Neuronal stem cell (in vitro differentiated cells): Measurements from ENCODE around the gene OXLD1.
A peak's percentile ranks its signal among the peaks of the same experiment; 100 is the strongest.

ENCODE experiments used
- DNase-seq: peaks from one replicate; pipeline ENCODE4 v3.0.0-alpha.2; 2013; ENCODE audit warnings: low spot score
- H2AFZ ChIP-seq: one replicate; pipeline ENCODE4 v1.6.1; 2013; ENCODE audit warnings: mild to moderate bottlenecking, low read length, inconsistent platforms
- H2AK5ac ChIP-seq: 2 replicates; pipeline ENCODE4 v1.6.1; 2013; ENCODE audit warnings: low read depth, mild to moderate bottlenecking, inconsistent platforms, low read length, moderate library complexity, mixed read lengths
- H2BK120ac ChIP-seq: 2 replicates; pipeline ENCODE4 v1.6.1; 2013; ENCODE audit warnings: low read depth, mild to moderate bottlenecking, inconsistent platforms, low read length, moderate library complexity, mixed read lengths
- H2BK12ac ChIP-seq: one replicate; pipeline ENCODE4 v1.6.1; 2013; ENCODE audit warnings: low read length, inconsistent platforms
- H2BK15ac ChIP-seq: 2 replicates; pipeline ENCODE4 v1.6.1; 2013; ENCODE audit warnings: mild to moderate bottlenecking, low read length, inconsistent platforms, mixed read lengths
- H2BK5ac ChIP-seq: one replicate; pipeline ENCODE4 v1.6.1; 2013; ENCODE audit warnings: inconsistent platforms, mild to moderate bottlenecking, low read length, moderate library complexity
- H3K14ac ChIP-seq: one replicate; pipeline ENCODE4 v1.6.1; 2013; ENCODE audit warnings: low read length, inconsistent platforms
- H3K18ac ChIP-seq: 2 replicates; pipeline ENCODE4 v1.6.1; 2013; ENCODE audit warnings: low read length, inconsistent platforms
- H3K23ac ChIP-seq: 2 replicates; pipeline ENCODE4 v1.6.1; 2013; ENCODE audit warnings: low read depth, mild to moderate bottlenecking, mixed read lengths, low read length, inconsistent platforms; ENCODE audit not compliant: poor library complexity
- H3K27ac ChIP-seq: replicated peaks from 3 replicates; pipeline ENCODE4 v1.5.1; 2013; ENCODE audit warnings: low read length, inconsistent platforms
- H3K27me3 ChIP-seq, 3 experiments: 2 replicates each; pipeline ENCODE4 v1.6.1; 2013; ENCODE audit warnings: low read length in 3 of 3, mild to moderate bottlenecking in 2 of 3, inconsistent platforms in 1 of 3, low read depth in 1 of 3, mixed read lengths in 1 of 3, moderate library complexity in 1 of 3; ENCODE audit not compliant: control insufficient read depth in 3 of 3, insufficient read depth in 3 of 3
- H3K36me3 ChIP-seq, 2 donors: replicated peaks in 1 of 2; 2 replicates each; pipeline ENCODE4 v1.6.1; 2013; ENCODE audit warnings: low read length in 2 of 2; ENCODE audit not compliant: control insufficient read depth in 2 of 2, insufficient read depth in 2 of 2
- H3K4ac ChIP-seq: 2 replicates; pipeline ENCODE4 v1.6.1; 2013; ENCODE audit warnings: inconsistent platforms, mild to moderate bottlenecking, low read length, moderate library complexity
- H3K4me1 ChIP-seq, 2 donors: 1 replicate in 1 of 2; 2 replicates in 1 of 2; pipeline ENCODE4 v1.6.1; 2013; ENCODE audit warnings: low read length in 2 of 2, low read depth in 1 of 2; ENCODE audit not compliant: control insufficient read depth in 2 of 2, insufficient read depth in 1 of 2
- H3K4me2 ChIP-seq: one replicate; pipeline ENCODE4 v1.6.1; 2013; ENCODE audit warnings: mild to moderate bottlenecking, low read length, inconsistent platforms; ENCODE audit not compliant: insufficient read depth, poor library complexity, severe bottlenecking
- H3K4me3 ChIP-seq, 2 donors: 2 replicates each; pipeline ENCODE4 v1.5.1; 2013; ENCODE audit warnings: low read length in 2 of 2, mild to moderate bottlenecking in 2 of 2, inconsistent platforms in 1 of 2, moderate library complexity in 1 of 2
- H3K79me1 ChIP-seq: one replicate; pipeline ENCODE4 v1.6.1; 2013; ENCODE audit warnings: low read depth, mild to moderate bottlenecking, inconsistent platforms, low read length, moderate library complexity
- H3K9ac ChIP-seq: one replicate; pipeline ENCODE4 v1.6.1; 2013; ENCODE audit warnings: mild to moderate bottlenecking, low read depth, low read length, inconsistent platforms; ENCODE audit not compliant: poor library complexity
- H3K9me3 ChIP-seq, 2 donors: replicated peaks in 1 of 2; 2 replicates each; pipeline versions ENCODE3 to v1.6.1; 2013; ENCODE audit warnings: low read length in 2 of 2, mild to moderate bottlenecking in 2 of 2, inconsistent platforms in 1 of 2, low read depth in 1 of 2, mixed read lengths in 1 of 2, moderate library complexity in 1 of 2; ENCODE audit not compliant: control insufficient read depth in 2 of 2, insufficient read depth in 1 of 2
- H4K8ac ChIP-seq: one replicate; pipeline ENCODE4 v1.6.1; 2013; ENCODE audit warnings: low read depth, mild to moderate bottlenecking, inconsistent platforms, low read length, moderate library complexity
- H4K91ac ChIP-seq: one replicate; pipeline ENCODE4 v1.6.1; 2013; ENCODE audit warnings: low read length, low read depth, mild to moderate bottlenecking, inconsistent platforms; ENCODE audit not compliant: poor library complexity
- WGBS, 2 donors: extraction: QIAGEN DNeasy Blood & Tissue Kit; methylation state at CpG; one replicate each; pipeline ENCODE4 v1.1.7; 2013; ENCODE audit warnings: missing lambda C conversion rate in 2 of 2, mixed read lengths in 1 of 2; ENCODE audit not compliant: insufficient read length in 2 of 2, insufficient replicate concordance in 1 of 2; ENCODE audit errors: extremely low coverage in 2 of 2; 5-methylcytosine and 5-hydroxymethylcytosine counted together

OXLD1 gene

DNA sequence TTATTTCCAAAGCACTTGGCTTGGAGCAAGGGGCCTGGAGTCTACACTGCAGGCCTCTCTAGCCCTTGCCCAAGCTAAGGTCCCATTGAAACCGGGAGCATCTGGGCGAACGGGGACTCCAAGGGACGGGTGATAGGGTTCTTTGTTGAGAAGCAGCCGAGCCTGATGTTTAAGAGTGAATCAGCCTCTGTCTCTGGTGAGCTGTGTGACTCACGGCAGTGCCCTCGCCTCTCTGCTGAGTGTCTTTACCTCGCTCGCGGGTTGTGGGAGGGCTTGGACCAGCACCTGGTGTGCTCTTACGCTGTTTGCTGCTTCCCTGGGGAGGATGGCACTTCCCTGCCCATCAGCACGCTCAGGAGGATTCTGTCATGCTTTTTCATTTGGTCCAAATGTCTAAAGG is 18.7 kb upstream of the OXLD1 start:
- peak overlapping the region in 1 of 2 donors; percentile 84 for H3K4me3 ChIP-seq
- no peak overlapping the region for H2AK5ac ChIP-seq
- peaks cover 9 to 14% of the 10 kb centered on the region in 2 donors for H3K4me1 ChIP-seq
- no peak overlapping the region for H4K8ac ChIP-seq
- H3K36me3 ChIP-seq: peaks cover 39 to 68% of the 10 kb centered on the region in 2 donors
- no peak for DNase-seq
- H2BK120ac ChIP-seq: no peak overlapping the region
- no peak overlapping the region for H3K23ac ChIP-seq
- WGBS, 2 donors: no CpG with 5 or more reads among the region's 12 CpGs
- no peak overlapping the region for H3K14ac ChIP-seq
- no peak overlapping the region for H4K91ac ChIP-seq
- H3K4me2 ChIP-seq: peak overlapping the region; percentile 79
- no peak overlapping the region for H3K4ac ChIP-seq
- no peak overlapping the region for H2BK12ac ChIP-seq
- H3K27ac ChIP-seq: no peak overlapping the region
- H2BK15ac ChIP-seq: no peak overlapping the region
- H3K27me3 ChIP-seq: no peaks in the 10 kb centered on the region
- H2AFZ ChIP-seq: no peak overlapping the region
- peaks cover 34% of the 10 kb centered on the region for H3K79me1 ChIP-seq
- H3K9ac ChIP-seq: no peak overlapping the region
- no peak overlapping the region for H2BK5ac ChIP-seq
- peaks cover 0 to 2% of the 10 kb centered on the region in 2 donors for H3K9me3 ChIP-seq
- no peak overlapping the region for H3K18ac ChIP-seq

DNA sequence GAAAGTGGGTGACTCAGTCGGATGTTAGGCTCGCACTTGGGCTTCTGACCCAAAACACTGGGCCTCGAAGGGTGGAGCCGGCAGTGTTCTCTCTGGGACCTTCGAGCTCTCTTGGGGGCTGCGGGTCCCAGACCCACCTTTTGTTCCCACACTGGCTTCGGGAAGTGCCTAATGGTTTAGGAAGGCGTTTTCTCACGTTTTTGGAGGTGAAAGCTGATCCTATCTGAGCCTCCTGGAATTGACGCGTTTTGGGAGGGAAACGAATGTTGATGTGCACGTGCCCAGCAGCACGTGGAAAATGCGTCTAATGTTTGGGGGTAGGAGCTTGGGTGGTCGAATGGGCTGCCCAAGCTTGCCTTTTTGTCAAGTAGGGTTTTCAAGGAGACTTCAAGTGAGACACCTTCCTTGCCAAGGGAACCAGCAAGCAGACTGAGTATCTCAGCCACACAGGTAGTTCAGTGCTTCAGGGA is 18.1 kb upstream of the OXLD1 start:
- peaks cover 0 to 2% of the 10 kb centered on the region in 2 donors for H3K9me3 ChIP-seq
- no peak overlapping the region for H3K4ac ChIP-seq
- H3K79me1 ChIP-seq: peaks cover 31% of the 10 kb centered on the region
- no peak overlapping the region for H2BK12ac ChIP-seq
- H2BK15ac ChIP-seq: no peak overlapping the region
- peak overlapping the region; percentile 84 to 94 for H3K4me3 ChIP-seq
- H3K36me3 ChIP-seq: peaks cover 33 to 68% of the 10 kb centered on the region in 2 donors
- H3K9ac ChIP-seq: peak overlapping the region; percentile 83
- peak overlapping the region; percentile 82 for H3K18ac ChIP-seq
- peaks cover 9 to 14% of the 10 kb centered on the region in 2 donors for H3K4me1 ChIP-seq
- no peak overlapping the region for H3K23ac ChIP-seq
- no CpG with 5 or more reads among the region's 16 CpGs for whole genome bisulfite sequencing, 2 donors
- H2BK120ac ChIP-seq: no peak overlapping the region
- peak overlapping the region; percentile 77 for H2AFZ ChIP-seq
- H2AK5ac ChIP-seq: peak overlapping the region; percentile 91
- H4K8ac ChIP-seq: no peak overlapping the region
- peak overlapping the region; percentile 79 for H3K4me2 ChIP-seq
- DNase-seq: no peak
- no peak overlapping the region for H4K91ac ChIP-seq
- no peak overlapping the region for H2BK5ac ChIP-seq
- no peaks in the 10 kb centered on the region for H3K27me3 ChIP-seq
- H3K27ac ChIP-seq: no peak overlapping the region
- peak overlapping the region; percentile 57 for H3K14ac ChIP-seq

DNA sequence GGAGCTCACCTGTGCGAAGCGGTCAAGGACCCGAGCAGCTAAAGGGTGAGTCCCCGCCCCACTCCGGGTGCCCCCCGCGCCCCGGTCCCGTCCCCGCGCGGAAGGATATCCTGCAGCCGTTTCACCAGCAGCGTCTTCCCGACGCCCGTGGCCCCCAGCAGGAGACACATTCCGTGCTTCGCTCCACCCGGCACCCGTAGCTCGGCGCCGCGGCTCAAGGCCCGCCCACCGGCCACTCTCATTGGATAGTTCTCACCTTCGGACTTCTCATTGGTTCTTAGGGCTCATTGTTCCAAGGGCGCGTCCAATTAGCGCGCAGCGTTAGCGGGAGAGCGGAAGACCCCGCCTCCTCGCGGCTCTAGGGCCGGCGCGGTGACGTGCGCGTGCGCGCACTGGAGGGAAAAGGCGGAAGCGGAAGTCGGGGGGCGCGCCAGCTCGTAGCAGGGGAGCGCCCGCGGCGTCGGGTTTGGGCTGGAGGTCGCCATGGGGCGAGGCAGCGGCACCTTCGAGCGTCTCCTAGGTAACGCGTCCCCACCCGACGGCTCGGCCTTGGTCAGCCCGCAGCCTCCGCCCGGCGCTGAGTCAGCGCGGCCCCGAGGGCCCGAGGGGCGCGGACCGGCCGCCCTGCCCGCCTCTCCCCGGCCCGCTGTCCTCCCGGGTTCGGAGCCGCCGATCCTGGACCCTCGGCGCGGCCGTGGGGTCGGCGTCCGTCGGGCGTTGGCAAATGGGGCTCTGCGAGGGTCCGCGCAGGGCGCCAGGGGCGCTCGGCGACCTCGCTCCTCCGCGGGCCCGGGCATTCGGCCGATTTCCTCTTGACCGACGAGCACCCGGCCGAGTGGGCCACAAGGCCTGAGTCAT is 17.4 kb upstream of the OXLD1 start, which contains the start of the genes ARL16 and HGS:
TSS of gene ARL16 (minus strand) at position 214 of the 858 bp plus-strand sequence. CDS start at position 170, 44 bp downstream.
TSS of gene HGS (plus strand) at position 428 of the 858 bp plus-strand sequence. CDS start at position 484, 56 bp downstream.
- peak within 1 kb of the TSS; percentile 94 for H3K23ac ChIP-seq
- peak within 1 kb of the TSS; percentile 8 for H4K8ac ChIP-seq
- H3K36me3 ChIP-seq: peaks cover 26 to 64% of the 10 kb centered on the region in 2 donors
- no peak within 1 kb of the TSS for H3K27ac ChIP-seq
- H2BK120ac ChIP-seq: peak within 1 kb of the TSS; percentile 48
- DNase-seq: peak; percentile 99
- H3K4me3 ChIP-seq: peak within 1 kb of the TSS; percentile 84 to 97
- no peak within 1 kb of the TSS for H3K4ac ChIP-seq
- H2AK5ac ChIP-seq: peak within 1 kb of the TSS; percentile 91
- peak within 1 kb of the TSS; percentile 98 for H3K18ac ChIP-seq
- H3K9ac ChIP-seq: peak within 1 kb of the TSS; percentile 99
- H3K14ac ChIP-seq: peak within 1 kb of the TSS; percentile 73
- H3K4me1 ChIP-seq: peaks cover 9 to 14% of the 10 kb centered on the region in 2 donors
- peak within 1 kb of the TSS; percentile 85 for H2BK12ac ChIP-seq
- H3K27me3 ChIP-seq: no peaks in the 10 kb centered on the region
- H3K4me2 ChIP-seq: peak within 1 kb of the TSS; percentile 79
- H2BK5ac ChIP-seq: peak within 1 kb of the TSS; percentile 85
- no CpG with 5 or more reads among the region's 112 CpGs for WGBS, 2 donors
- H4K91ac ChIP-seq: no peak within 1 kb of the TSS
- H3K9me3 ChIP-seq: peaks cover 0 to 2% of the 10 kb centered on the region in 2 donors
- peaks cover 30% of the 10 kb centered on the region for H3K79me1 ChIP-seq
- H2AFZ ChIP-seq: peak within 1 kb of the TSS; percentile 89
- peak within 1 kb of the TSS; percentile 82 for H2BK15ac ChIP-seq

DNA sequence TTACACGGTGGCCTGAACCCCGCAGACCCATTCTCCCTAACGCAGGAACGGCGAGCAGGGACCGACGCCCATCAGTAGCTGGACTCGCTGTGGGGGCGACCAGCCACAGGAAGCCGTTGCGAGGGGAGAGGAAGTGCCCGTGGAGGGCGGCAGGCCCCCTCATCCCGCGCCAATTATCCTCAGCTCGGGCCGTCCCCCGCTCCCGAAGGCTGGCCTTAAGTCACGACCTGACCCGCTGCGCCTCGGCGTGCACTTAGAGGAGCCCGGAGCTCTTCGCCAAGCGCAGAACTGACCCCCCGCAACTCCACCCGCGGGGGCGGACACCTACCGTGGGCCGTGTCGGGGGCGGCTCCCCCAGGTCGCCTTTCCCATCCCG is 16.8 kb upstream of the OXLD1 start:
- no peaks in the 10 kb centered on the region for H3K27me3 ChIP-seq
- peak overlapping the region; percentile 98 for H3K18ac ChIP-seq
- peak overlapping the region; percentile 85 for H2BK5ac ChIP-seq
- H3K4me2 ChIP-seq: peak overlapping the region; percentile 72
- peaks cover 28% of the 10 kb centered on the region for H3K79me1 ChIP-seq
- peak overlapping the region; percentile 82 for H2BK15ac ChIP-seq
- H3K4ac ChIP-seq: no peak overlapping the region
- DNase-seq: no peak
- peak overlapping the region; percentile 8 for H4K8ac ChIP-seq
- H3K9me3 ChIP-seq: peaks cover 0 to 2% of the 10 kb centered on the region in 2 donors
- peaks cover 20 to 57% of the 10 kb centered on the region in 2 donors for H3K36me3 ChIP-seq
- H2AFZ ChIP-seq: peak overlapping the region; percentile 89
- peak overlapping the region; percentile 94 for H3K23ac ChIP-seq
- no peak overlapping the region for H3K27ac ChIP-seq
- peaks cover 9 to 14% of the 10 kb centered on the region in 2 donors for H3K4me1 ChIP-seq
- peak overlapping the region; percentile 84 to 97 for H3K4me3 ChIP-seq
- H4K91ac ChIP-seq: no peak overlapping the region
- H2AK5ac ChIP-seq: peak overlapping the region; percentile 5
- H3K14ac ChIP-seq: peak overlapping the region; percentile 73
- no CpG with 5 or more reads among the region's 37 CpGs for WGBS, 2 donors
- H2BK120ac ChIP-seq: peak overlapping the region; percentile 48
- H3K9ac ChIP-seq: peak overlapping the region; percentile 99
- H2BK12ac ChIP-seq: peak overlapping the region; percentile 85
